GM21381 (cell line): ENCODE measurements around the gene AFAP1.
"Not testable (repeated sequence)": the region's sequence is repeated elsewhere in the genome, so short reads cannot be mapped to it uniquely, and the experiment has no call there.

Experiments
- ATAC-seq: cut with Tn5 transposase; IDR thresholded peaks from one replicate; pipeline ENCODE4 v1.9.1; 2021; ENCODE audit warnings: mild to moderate bottlenecking, moderate library complexity; ENCODE audit not compliant: unreplicated experiment

The AFAP1 gene

DNA sequence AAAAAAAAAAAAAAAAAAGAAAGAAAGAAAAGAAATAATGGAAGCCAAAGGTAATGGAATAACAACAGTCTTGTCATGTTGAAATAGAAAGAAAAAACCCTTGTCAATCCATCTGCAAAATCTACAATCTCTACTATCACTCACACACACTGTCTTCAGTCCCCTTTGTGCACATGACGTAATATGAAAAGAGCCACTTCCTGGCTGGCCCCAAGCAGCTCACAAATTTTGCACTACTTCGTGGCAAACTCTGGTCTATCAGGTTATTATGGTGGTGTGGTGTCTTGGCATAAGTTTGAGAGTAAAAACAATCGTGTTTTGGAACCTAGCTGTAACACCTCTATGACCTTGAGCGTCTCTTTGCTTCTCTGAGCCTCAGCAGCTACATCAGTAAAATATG is 8.3 kb upstream of the AFAP1 start:
- ATAC-seq: no peak

DNA sequence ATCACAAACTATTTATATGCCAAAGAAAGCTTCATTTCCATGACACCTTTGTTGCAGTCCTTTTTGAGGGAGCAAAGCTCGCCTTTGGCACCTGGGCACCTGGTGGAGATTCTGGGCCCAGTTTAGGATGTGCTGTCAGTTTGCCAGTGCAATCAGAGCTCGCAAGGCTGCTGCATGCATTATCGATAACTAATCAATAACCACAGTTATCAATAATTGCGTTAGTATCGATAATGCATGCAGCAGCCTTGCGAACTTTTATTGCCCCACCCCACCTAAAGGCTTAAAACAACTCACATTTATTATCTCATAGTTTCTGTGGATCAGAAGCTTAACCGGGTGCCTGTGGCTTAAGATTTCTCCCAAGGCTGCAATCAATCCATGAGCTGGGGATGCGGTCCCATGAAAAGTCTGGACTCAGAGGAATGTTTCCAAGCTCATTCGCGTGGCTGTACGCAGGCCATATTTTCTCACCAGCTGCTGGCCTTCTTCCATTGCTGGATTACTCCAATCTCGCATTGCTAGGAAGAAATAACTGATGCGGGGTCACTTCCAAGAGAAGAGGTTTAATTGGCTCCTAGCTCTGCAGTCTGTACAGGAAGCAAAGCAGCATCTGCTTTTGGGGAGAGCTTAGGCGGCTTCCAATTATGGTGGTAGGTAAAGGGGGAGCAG is 6.2 kb upstream of the AFAP1 start:
- no peak for ATAC-seq

DNA sequence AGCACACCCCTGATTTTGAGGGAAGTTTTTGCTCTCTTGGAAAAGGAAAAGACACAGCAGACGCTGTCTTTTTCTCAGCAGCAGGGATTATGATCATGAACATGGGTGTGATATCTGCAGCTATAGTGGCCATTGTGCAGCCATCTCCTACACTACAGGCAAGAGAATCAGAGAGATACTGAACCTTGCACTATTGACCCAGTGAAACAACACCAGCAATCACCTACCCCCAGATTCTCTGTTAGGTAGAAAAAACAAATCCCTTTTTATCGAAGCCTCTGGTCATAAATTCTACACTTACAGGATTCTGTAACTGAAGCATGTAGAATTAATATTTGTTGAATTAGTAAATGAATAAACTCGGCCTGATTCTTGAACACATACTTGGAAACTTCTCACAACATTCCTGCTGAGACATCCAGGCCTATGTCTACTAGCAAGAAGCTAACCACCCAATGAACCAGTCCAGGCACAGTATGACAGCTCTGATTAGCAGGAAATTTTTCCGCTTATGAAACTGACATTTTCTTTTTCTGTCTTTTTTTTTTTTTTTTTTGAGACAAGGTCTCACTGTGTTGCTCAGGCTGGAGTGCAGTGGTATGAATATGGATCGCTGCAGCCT is 5.0 kb upstream of the AFAP1 start:
- no peak for ATAC-seq

DNA sequence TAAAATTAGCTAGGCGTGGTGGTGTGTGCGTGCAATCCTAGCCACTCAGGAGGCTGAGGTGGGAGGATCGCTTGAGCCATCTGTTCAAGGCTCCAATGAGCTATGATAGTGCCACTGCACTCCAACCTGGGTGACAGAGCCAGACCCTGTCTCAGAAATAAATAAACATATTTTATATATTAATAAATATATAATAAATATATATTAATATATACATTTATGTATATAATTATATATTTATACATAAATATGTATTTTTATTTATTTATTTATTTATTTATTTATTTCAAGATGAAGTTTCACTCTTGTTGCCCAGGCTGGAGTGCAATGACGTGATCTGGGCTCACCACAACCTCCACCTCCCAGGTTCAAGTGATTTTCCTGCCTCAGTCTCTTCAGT is 4.0 kb upstream of the AFAP1 start:
- not testable (repeated sequence) for ATAC-seq

DNA sequence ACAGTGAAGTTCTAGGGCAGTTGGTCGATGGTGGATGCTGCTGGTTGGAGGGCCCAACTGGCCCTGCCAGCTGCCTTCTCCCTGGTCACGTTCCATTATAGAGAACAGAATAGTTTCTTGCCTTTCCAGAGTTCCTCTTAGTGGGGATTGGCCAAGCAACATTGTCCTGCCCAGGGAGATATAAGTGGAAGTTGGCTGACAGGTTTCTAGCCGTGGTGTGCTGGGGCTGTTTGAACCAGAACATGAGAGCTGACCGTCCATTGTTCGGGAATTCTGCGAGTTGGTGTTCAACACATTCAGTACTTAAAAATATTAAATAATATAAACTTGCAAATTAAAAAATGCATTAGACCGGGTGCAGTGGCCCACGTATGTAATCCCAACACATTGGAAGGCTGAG is 3.5 kb upstream of the AFAP1 start:
- no peak for ATAC-seq

DNA sequence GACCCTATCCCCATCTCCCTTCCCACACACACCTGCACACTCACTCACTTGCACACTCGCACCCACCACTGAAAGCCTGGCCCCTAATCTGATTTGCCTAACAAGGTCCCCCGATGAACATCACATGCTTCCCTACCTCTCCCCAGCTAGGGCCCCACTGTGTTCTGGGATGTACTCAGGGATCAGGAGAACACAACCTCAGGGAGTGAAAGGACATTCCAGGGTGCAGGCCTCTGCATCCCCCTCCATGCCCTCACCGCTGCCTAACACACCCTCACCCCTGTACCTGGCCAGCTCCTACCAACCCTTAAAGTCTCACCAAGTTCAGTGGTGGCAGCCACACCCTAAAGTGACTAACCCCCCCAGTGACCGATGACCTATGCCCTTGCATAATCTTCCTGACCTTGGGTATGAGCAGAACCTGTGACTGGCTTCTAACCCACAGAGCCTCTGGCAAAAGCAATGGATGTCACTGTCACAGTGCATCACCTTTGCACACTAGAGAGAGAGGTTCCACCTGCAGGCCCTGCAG is 2.4 kb upstream of the AFAP1 start:
- ATAC-seq: no peak

DNA sequence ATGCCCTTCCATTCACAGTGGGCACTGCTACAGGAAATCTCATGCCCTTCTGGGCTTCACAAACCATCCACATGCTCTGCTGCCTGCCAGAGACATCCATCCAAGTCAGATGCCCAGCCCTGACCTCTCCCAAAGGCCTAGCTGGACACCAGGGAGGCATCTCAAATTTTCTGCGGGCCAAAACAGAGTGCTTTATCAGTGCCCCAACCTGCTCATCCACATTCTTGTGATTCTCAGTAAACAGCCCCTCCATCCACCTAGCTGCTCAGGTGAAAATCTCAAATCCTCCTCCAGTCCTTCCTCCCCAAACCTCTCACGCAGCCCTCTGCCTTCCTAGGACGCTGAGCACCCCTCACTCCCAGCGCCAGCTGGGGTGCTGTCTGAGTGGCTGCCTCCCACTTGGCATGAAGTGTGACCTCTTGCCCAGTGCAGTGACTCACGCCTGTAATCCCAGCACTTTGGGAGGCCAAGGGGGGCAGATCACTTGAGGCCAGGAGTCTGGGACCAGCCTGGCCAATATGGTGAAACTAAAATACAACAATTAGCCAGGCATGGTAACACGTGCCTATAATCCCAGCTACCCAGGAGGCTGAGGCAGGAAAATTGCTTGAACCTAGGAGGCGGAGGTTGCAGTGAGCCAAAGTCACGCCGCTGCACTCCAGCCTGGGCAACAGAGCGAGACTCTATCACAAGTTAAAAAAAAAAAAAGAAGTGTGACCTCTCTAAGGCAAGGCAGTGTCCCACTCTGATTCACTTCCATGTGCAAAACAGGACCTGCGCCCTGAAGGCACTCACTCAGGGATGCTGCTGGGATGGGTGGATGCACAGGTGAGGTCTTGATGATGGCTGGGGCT is 1.7 kb upstream of the AFAP1 start:
- ATAC-seq: no peak

DNA sequence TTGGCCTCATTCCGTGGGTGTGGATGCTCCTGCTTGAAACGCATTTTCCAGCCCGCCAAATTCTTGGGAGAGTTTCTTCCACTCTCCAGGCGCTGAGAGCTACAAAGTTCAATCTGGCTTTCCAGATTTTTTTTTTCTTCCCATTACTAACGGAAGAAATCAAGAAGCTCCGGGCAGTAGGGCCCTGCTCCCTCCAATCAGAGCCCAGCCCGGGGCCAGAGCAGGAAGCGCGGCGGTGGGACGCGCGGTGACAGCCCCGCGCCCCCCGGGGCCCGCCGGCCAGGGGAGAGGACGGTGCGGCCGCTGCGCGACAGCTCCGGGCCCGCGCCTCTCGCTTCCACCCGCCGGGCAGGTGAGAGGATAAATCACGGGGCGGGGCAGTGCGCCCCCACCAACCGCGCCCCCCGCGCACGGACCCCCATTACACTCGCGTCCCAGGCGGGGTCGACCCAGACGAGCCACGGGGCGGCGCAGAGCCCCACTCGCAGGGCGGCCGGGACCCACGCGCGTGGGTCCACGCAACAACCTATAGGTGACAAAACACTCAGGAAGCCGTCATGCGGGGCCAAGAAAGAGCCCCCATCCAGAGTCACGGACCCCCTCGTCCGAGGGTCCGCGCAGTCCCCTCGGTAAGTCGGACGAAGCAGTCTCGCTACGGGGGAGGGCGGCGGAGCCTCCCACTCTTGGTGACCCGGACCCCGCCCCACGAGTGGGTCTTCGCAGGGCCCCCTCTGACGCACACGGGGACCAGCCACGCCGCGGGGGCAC is 868 bp downstream of the AFAP1 start:
- no peak for ATAC-seq

DNA sequence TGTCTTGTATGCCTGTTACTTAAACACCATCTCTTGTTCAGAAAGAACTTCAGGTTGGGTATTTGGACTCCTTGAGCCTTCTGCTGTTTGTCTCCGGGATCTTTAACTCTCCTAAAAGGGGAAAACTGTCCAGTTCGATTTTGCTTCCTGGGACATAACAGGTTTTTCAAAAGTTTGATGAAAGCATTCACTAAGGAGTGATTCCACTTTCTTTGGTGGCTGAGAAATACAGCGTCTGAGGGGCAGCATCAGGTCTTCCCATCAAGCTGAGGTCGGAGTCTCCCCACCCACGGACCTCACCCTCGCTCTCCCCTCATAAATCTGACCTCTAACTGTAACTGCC is 1.4 kb downstream of the AFAP1 start:
- ATAC-seq: no peak

DNA sequence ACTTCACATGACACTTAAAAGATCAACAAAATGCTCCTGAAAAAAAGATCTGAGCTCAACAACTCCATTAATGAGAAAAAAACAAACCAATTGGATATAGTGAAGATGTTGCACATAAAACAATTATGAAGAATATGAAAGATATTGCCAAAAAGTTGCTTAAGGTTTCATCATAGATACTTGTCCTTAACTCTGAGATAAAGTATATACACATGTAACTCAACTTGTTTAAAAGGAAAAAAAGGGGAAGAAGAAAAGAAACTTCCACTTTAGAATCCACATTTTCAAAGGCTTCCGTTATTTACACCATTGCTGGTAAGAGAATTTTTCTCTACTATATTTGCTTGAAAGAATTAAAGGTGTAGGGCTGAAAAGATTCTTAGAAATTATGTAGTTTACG is 2.7 kb downstream of the AFAP1 start:
- no peak for ATAC-seq

DNA sequence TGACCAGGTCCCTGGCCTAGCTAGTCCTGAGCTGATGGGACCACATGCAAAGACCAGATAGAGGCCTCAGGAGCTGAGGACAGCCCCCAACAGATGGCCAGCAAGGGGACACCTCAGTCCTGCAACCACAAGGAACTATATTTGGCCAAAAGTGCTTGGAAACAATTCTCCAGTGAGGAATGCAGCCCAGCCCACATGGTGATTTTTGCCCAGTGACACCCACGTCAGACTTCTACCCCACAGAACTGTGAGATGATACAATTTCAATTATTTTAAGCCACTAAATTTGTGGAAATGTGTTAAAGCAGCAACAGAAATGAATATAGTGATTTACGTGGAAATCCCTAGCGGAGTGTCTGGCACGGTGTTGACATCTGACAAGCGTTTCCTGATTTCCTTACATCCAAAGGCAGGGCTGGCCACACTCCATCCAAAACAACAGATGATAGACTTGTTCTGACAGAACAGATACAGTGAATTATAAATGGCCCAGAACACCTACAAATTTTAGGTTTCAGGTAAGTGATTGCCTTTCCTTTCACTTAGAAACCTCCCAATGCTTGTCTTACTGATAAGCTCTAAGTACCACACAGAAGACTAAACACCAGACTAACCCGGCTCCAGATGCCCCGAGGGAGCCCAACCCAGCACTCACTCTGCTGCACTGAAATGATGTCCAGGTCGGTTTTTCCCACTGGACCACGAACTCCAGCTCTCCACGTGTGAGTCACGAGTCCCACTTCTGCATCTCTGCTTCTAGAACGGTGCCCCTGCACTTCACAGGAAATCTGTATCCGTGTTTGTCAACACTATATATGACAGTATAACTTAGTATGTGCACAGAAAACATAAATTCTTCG is 5.8 kb downstream of the AFAP1 start:
- ATAC-seq: no peak

DNA sequence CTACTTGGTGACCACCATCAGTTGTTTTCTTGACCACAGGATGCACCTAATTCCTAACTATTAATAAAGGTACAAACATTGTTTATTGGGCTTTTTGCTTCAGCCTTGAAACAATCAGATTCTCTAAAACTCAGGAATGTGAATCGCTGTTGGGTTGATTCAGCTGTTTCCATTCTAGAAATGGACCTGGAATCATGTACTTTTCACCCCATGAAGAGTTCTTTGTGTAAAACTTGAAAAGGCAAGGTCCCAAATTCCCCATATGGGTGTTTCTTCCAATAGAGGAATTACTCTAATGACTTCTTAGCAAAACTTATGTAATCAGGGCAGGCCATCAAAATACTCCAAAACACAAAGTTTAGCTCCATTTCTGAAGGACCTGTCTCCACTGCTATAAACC is 7.4 kb downstream of the AFAP1 start:
- no peak for ATAC-seq

DNA sequence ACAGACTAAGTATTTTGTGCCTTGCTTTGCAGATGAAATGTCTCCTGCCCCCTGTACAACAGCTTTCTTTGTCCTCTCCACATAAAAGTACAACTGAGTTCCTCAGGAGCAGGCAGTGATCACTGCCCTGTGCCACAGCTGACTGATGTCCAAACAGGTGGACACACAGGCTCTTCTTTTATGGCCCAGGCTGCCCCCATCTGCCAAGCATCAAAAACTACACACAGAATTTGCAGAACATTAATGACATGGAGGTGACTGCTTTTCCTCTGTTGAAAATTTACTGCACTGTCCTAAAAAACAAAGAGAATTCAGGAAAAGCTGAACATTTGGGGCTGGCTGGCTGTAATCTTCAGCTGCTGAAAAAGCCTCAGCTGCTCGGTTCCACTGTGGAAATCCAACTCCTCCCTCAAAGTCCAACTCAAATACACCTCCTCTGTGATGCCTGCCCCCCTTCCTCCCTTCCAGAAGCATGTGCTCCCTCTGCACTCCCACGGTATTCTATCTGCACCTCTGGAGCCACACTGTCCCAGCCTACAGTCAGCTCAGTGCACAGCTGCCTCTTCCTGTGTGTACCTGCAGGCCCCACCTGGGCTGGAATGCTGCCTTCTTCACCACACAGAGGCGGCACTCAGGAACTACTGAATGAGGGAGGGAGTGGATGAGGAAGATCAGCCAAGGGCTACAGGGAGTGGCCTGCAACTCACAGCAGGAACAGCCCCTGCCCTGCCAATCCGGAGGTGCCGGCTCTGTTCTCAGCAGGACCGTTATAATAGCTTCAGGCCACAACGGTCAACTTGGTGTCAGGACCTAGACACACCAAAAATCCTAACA is 10.3 kb downstream of the AFAP1 start:
- no peak for ATAC-seq

DNA sequence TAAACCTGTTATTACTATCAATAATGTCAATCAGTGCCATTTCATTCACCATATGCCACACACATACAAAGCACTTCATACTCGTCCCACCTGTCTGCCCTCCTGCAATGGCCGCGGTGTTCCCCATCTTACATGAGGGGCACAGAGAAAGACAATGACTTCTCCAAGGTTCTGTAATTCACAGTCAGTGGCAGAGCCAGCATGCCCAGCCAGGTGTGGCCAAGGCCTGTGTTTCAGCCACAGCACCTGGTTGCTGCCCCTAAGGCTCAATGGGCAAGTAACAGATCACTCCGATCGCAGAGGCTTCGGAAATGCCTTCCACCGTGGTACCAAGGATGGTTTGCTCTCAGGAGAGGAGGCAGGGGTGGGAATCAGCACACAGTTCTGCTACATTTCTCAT is 10.9 kb downstream of the AFAP1 start:
- ATAC-seq: no peak

DNA sequence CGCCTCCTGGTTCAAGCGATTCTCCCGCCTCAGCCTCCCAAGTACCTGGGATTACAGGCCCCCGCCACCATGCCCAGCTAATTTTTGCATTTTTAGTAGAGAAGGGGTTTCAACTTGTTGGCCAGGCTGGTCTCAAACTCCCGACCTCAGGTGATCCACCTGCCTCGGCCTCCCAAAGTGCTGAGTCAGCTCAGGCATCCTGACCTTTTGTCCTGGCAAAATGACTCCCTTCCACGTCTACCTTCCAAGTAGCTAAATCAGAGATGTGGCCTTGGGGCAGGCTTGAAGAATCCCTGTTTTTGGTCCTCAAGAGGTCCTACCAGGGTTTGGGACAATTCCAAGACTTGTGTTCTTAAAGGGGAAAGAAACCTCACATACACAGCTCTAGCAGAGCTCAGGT is 12.8 kb downstream of the AFAP1 start:
- no peak for ATAC-seq

DNA sequence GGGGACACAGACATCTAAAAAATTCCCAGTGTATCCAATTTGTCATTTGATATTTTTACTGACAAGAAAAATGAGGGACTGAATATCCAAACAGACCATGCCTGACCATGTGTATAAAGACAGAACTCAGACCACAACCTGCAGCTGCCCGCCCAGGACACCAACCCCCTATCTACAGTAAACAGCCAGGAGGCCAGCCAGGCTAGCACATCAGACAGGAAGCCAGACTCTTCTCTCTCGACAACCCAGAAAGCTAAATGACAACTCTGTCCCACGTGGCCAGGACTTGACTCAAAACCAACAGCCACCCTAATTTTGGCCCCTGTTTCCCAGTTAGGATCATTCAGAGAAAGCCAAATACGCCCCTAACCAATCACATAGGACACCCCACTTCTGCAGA is 15.1 kb downstream of the AFAP1 start:
- no peak for ATAC-seq

DNA sequence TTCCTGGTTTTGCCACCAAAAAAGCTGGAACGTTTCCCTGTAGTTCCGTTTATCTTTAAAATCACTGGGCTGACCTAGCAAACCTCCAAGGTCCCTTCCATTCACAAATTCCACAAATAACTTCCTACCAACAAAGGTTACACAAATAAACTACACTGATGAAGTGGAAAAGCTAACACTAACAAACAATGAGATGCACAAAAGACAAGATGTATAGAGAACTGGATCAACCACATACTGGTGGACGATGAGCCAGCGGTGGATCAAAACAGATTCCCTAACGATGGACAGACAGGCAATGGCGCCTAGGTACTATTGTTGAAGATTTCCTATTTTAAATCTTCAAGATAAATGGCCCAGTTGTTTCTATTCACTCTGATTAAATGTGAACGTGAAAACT is 15.5 kb downstream of the AFAP1 start:
- no peak for ATAC-seq

DNA sequence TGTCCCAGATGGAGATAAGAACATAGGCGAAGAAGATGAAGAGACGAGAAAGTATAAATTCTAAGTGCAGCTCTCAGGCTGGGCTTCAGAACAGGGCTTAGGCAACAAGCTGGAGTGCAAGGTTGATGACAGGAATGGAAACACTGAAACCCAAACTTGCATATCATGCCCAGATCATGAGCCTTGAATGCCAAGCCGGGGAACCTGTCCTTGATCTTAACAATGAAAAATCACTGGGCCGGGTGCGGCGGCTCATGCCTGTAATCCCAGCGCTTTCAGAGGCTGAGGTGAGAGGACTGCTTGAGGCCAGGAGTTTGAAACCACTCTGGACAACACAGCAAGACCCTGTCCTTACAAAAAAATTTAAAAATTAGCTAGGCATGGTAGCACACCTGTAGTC is 17.2 kb downstream of the AFAP1 start:
- no peak for ATAC-seq

DNA sequence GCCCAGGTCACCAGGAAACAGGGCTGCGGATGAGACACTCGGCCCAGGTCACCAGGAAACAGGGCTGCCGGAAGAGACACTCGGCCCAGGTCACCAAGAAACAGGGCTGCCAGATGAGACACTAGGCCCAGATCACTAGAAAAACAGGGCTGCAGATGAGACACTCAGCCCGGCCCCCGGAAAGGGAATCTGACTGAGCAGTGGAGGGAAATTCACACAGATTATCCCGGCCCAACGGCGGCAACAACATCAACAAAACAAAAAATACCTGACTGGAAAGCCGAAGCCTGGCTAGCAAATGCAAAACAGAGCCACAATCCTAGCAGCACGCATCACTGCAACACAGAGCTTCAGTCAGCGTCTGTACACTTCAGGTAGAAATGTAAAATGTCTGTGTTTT is 20.7 kb downstream of the AFAP1 start:
- no peak for ATAC-seq
